HL-60 (cell line): ENCODE results near the gene NIPA2.

Experiments used
- GABPA ChIP-seq: IDR thresholded peaks from 2 replicates; pipeline ENCODE4 v1.6.1; 2012; ENCODE audit warnings: low read depth
- POLR2AphosphoS5 ChIP-seq: IDR thresholded peaks from 2 replicates; pipeline ENCODE4 v1.6.1; 2012; ENCODE audit warnings: low read depth
- TF ChIP-seq, protein P1 (sequence below): IDR thresholded peaks from one replicate; pipeline ENCODE4 v1.5.1; 2011; ENCODE audit warnings: low read length, control low read depth, inconsistent platforms; ENCODE audit not compliant: insufficient read depth
- TF ChIP-seq, protein P2 (sequence below): IDR thresholded peaks from 2 replicates; pipeline ENCODE4 v1.6.1; 2012; ENCODE audit warnings: low read depth; ENCODE audit not compliant: insufficient replicate concordance

DNA sequence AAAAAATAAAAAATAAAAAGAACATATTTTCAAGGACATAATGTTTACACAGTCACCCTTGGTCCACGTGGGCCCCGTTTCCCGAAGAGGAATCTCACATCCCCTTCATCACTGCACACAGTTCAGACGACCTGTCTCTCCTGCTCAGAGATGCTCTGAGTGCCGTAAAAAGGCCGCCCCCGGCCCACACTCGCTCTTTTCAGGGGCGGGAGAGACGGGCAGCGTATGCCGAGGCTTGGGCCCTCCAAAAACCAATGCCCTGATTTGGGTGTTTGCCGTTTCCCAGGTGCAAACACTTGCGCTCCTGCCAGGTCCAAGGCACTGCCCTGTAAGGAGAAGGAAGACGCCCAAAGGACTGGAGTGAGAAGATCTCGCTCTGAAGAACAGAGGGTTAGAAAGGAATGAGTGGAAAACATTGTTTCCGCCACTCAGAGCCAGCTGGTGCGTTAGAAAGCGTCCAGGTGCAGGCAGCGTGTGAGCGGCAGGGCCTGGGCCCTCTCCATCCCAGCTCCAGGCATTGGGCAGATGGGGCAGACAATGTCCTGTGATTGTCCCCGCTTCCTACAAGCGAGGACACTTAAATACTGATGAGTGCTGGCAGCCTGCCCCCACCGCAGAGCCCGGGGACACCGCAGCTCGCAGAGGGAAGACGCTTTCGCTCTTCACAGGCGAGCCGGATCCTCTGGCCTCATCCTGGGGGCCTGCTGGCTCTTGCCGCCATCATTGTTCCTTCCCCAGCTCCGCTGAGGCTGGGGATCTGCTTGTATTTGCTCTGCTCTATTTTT is 53.2 kb downstream of the NIPA2 start:
- TF ChIP-seq, protein P1, sequence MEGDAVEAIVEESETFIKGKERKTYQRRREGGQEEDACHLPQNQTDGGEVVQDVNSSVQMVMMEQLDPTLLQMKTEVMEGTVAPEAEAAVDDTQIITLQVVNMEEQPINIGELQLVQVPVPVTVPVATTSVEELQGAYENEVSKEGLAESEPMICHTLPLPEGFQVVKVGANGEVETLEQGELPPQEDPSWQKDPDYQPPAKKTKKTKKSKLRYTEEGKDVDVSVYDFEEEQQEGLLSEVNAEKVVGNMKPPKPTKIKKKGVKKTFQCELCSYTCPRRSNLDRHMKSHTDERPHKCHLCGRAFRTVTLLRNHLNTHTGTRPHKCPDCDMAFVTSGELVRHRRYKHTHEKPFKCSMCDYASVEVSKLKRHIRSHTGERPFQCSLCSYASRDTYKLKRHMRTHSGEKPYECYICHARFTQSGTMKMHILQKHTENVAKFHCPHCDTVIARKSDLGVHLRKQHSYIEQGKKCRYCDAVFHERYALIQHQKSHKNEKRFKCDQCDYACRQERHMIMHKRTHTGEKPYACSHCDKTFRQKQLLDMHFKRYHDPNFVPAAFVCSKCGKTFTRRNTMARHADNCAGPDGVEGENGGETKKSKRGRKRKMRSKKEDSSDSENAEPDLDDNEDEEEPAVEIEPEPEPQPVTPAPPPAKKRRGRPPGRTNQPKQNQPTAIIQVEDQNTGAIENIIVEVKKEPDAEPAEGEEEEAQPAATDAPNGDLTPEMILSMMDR = no peak
- no peak for TF ChIP-seq POLR2AphosphoS5
- TF ChIP-seq GABPA = no peak
- TF ChIP-seq, protein P2, sequence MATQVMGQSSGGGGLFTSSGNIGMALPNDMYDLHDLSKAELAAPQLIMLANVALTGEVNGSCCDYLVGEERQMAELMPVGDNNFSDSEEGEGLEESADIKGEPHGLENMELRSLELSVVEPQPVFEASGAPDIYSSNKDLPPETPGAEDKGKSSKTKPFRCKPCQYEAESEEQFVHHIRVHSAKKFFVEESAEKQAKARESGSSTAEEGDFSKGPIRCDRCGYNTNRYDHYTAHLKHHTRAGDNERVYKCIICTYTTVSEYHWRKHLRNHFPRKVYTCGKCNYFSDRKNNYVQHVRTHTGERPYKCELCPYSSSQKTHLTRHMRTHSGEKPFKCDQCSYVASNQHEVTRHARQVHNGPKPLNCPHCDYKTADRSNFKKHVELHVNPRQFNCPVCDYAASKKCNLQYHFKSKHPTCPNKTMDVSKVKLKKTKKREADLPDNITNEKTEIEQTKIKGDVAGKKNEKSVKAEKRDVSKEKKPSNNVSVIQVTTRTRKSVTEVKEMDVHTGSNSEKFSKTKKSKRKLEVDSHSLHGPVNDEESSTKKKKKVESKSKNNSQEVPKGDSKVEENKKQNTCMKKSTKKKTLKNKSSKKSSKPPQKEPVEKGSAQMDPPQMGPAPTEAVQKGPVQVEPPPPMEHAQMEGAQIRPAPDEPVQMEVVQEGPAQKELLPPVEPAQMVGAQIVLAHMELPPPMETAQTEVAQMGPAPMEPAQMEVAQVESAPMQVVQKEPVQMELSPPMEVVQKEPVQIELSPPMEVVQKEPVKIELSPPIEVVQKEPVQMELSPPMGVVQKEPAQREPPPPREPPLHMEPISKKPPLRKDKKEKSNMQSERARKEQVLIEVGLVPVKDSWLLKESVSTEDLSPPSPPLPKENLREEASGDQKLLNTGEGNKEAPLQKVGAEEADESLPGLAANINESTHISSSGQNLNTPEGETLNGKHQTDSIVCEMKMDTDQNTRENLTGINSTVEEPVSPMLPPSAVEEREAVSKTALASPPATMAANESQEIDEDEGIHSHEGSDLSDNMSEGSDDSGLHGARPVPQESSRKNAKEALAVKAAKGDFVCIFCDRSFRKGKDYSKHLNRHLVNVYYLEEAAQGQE = no peak
